SK-N-SH treated with all-trans-retinoic acid at 6 μM for 48 hours (cell line): ENCODE data around the gene FBXW11.

Experiments
- ATAC-seq: fragments of 200-7000 bp; cut with Tn5 transposase; 3 replicates; pipeline ENCODE4 v1.9.1; 2020; ENCODE audit warnings: mild to moderate bottlenecking, moderate library complexity
- ARNTL ChIP-seq: fragments of 450-650 bp; formaldehyde crosslinking; IDR thresholded peaks from 2 replicates; pipeline ENCODE4 v1.5.0; 2020; ENCODE audit warnings: low read depth, mild to moderate bottlenecking, moderate library complexity, borderline replicate concordance
- BACH2 ChIP-seq: fragments of 250-450 bp; sonication (Bioruptor Pico); IDR thresholded peaks from 2 replicates; pipeline ENCODE4 v1.9.0; 2021; ENCODE audit warnings: mild to moderate bottlenecking, borderline replicate concordance
- CREB5 ChIP-seq: fragments of 250-450 bp; sonication (Bioruptor Pico); IDR thresholded peaks from 2 replicates; pipeline ENCODE4 v1.5.1; 2020; ENCODE audit warnings: low read depth, mild to moderate bottlenecking, moderate library complexity
- CSDC2 ChIP-seq: fragments of 250-450 bp; sonication (Bioruptor Pico); IDR thresholded peaks from 2 replicates; pipeline ENCODE4 v1.5.0; 2020; ENCODE audit warnings: mild to moderate bottlenecking, moderate library complexity
- CSRNP3 ChIP-seq: fragments of 250-450 bp; sonication (Bioruptor Pico); IDR thresholded peaks from 2 replicates; pipeline ENCODE4 v1.5.1; 2021; ENCODE audit warnings: mild to moderate bottlenecking, moderate library complexity
- ESRRG ChIP-seq: fragments of 250-450 bp; sonication (Bioruptor Pico); IDR thresholded peaks from 2 replicates; pipeline ENCODE4 v1.6.1; 2021; ENCODE audit warnings: mild to moderate bottlenecking
- GLIS3 ChIP-seq: fragments of 250-450 bp; sonication (Bioruptor Pico); IDR thresholded peaks from 2 replicates; pipeline ENCODE4 v1.5.0; 2020; ENCODE audit warnings: mild to moderate bottlenecking, moderate library complexity
- ISL1 ChIP-seq: fragments of 250-450 bp; sonication (Bioruptor Pico); IDR thresholded peaks from 2 replicates; pipeline ENCODE4 v2.1.2; 2022; ENCODE audit warnings: mild to moderate bottlenecking, moderate library complexity
- OSR1 ChIP-seq: fragments of 250-450 bp; sonication (Bioruptor Pico); IDR thresholded peaks from 2 replicates; pipeline ENCODE4 v1.8.0; 2022; ENCODE audit warnings: moderate library complexity, mild to moderate bottlenecking, inconsistent platforms
- PATZ1 ChIP-seq: fragments of 250-450 bp; sonication (Bioruptor Pico); IDR thresholded peaks from 2 replicates; pipeline ENCODE4 v1.8.0; 2020; ENCODE audit warnings: mild to moderate bottlenecking, moderate library complexity, borderline replicate concordance
- POU6F1 ChIP-seq: fragments of 250-450 bp; sonication (Bioruptor Pico); IDR thresholded peaks from 2 replicates; pipeline ENCODE4 v1.8.0; 2021; ENCODE audit warnings: low read depth, mild to moderate bottlenecking, moderate library complexity, borderline replicate concordance
- RARB ChIP-seq: fragments of 250-450 bp; sonication (Bioruptor Pico); IDR thresholded peaks from 2 replicates; pipeline ENCODE4 v1.8.0; 2021; ENCODE audit warnings: mild to moderate bottlenecking, moderate library complexity
- TCF4 ChIP-seq: fragments of 250-450 bp; sonication (Bioruptor Pico); IDR thresholded peaks from 2 replicates; pipeline ENCODE4 v1.8.0; 2021; ENCODE audit warnings: mild to moderate bottlenecking, moderate library complexity, borderline replicate concordance
- TOX ChIP-seq: fragments of 250-450 bp; sonication (Bioruptor Pico); IDR thresholded peaks from 2 replicates; pipeline ENCODE4 v1.8.0; 2021; ENCODE audit warnings: mild to moderate bottlenecking, moderate library complexity, borderline replicate concordance
- TSHZ2 ChIP-seq: fragments of 250-450 bp; sonication (Bioruptor Pico); IDR thresholded peaks from 2 replicates; pipeline ENCODE4 v1.5.0; 2020; ENCODE audit warnings: mild to moderate bottlenecking, moderate library complexity
- ZC3H10 ChIP-seq: fragments of 250-450 bp; sonication (Bioruptor Pico); IDR thresholded peaks from 2 replicates; pipeline ENCODE4 v1.5.1; 2021; ENCODE audit warnings: mild to moderate bottlenecking, moderate library complexity
- ZFP30 ChIP-seq: fragments of 450-650 bp; formaldehyde crosslinking; IDR thresholded peaks from 2 replicates; pipeline ENCODE4 v1.5.0; 2022; ENCODE audit warnings: mild to moderate bottlenecking, moderate library complexity
- ZNF565 ChIP-seq: fragments of 450-650 bp; formaldehyde crosslinking; conservative IDR thresholded peaks from 2 replicates; pipeline ENCODE4 v1.5.0; 2020; ENCODE audit warnings: low read depth, mild to moderate bottlenecking, moderate library complexity
- ZNF70 ChIP-seq: fragments of 450-650 bp; formaldehyde crosslinking; IDR thresholded peaks from 2 replicates; pipeline ENCODE4 v1.5.0; 2020; ENCODE audit warnings: mild to moderate bottlenecking, moderate library complexity
- ZNF8 ChIP-seq: fragments of 450-650 bp; formaldehyde crosslinking; IDR thresholded peaks from 2 replicates; pipeline ENCODE4 v1.5.0; 2020; ENCODE audit warnings: mild to moderate bottlenecking, moderate library complexity

The FBXW11 gene

GRCh38 chr5:171975262-171975876 lies 31.1 kb downstream of the FBXW11 start (continued):
- TF ChIP-seq TCF4 = no peak

- TF ChIP-seq ZNF70 (no peak), RARB (CRISPR knock-in tag) (no peak), ZNF8 (CRISPR knock-in tag) (no peak), ESRRG (CRISPR knock-in tag) (no peak), GLIS3 (CRISPR knock-in tag) (no peak), TSHZ2 (CRISPR knock-in tag) (no peak), TOX (CRISPR knock-in tag) (no peak), ISL1 (CRISPR knock-in tag) (no peak), ZNF565 (CRISPR knock-in tag) (no peak), CSRNP3 (CRISPR knock-in tag) (no peak), ZFP30 (no peak), CSDC2 (no peak)
- ATAC-seq = no peak
Measured at GRCh38 chr5:171970826-171971225, 35.6 kb downstream of the FBXW11 start.

- TF ChIP-seq ZNF8 (CRISPR knock-in tag) = no peak
- no peak for TF ChIP-seq TCF4
- TF ChIP-seq ZFP30 = no peak
- no peak for TF ChIP-seq GLIS3 (CRISPR knock-in tag)
- TF ChIP-seq TOX (CRISPR knock-in tag) = no peak
- TF ChIP-seq BACH2 (CRISPR knock-in tag) = no peak
- TF ChIP-seq ARNTL (CRISPR knock-in tag) = no peak
- no peak for TF ChIP-seq OSR1
- TF ChIP-seq ZC3H10 (CRISPR knock-in tag) = no peak
- no peak for TF ChIP-seq ESRRG (CRISPR knock-in tag)
- TF ChIP-seq TSHZ2 (CRISPR knock-in tag) = no peak
- TF ChIP-seq CSDC2 = no peak
- ATAC-seq = no peak
Measured at GRCh38 chr5:171969288-171969880, 37.1 kb downstream of the FBXW11 start.

GRCh38 chr5:171968531-171968930 lies 37.9 kb downstream of the FBXW11 start:
- no peak for ATAC-seq
- TF ChIP-seq CREB5 (CRISPR knock-in tag) (no peak), PATZ1 (no peak), POU6F1 (CRISPR knock-in tag) (no peak), OSR1 (no peak), TOX (CRISPR knock-in tag) (no peak), CSDC2 (no peak), BACH2 (CRISPR knock-in tag) (no peak), TSHZ2 (CRISPR knock-in tag) (no peak)
